PC-3 (cell line): Measurements from ENCODE around the gene PEX6. TPM values are rescaled to one million over a fixed set of nuclear protein-coding genes. Genes with fewer than 3 reads are reported as not detected.

Source experiments
- ATAC-seq: fragments of 200-7000 bp; cut with Tn5 transposase; 2 replicates; pipeline ENCODE4 v1.9.1; 2020; ENCODE audit warnings: mild to moderate bottlenecking, moderate library complexity
- BruUV-seq: library from RNA; stranded (reverse); fragments of 400-500 nt; replicated peaks from 2 replicates; lab custom pipeline; 2021; lab: Mats Ljungman, UMichigan
- CTCF ChIA-PET: fragments of 300-600 bp; sonication (Branson Sonifier 250); formaldehyde crosslinking; loops from one replicate; lab custom pipeline; 2022; ENCODE audit warnings: antibody characterized with exemption; lab: Charles Lee
- POLR2A ChIA-PET: fragments of 300-600 bp; sonication (Branson Sonifier 250); formaldehyde crosslinking; loops from one replicate; lab custom pipeline; 2022; ENCODE audit warnings: antibody characterized with exemption; ENCODE audit not compliant: unreplicated experiment; lab: Charles Lee
- DNase-seq: peaks from one replicate; pipeline ENCODE4 v3.0.0-alpha.2; 2015
- H2AFZ ChIP-seq: fragments of 300-600 bp; sonication (generic); 2 replicates; pipeline ENCODE4 v1.6.0; 2016; ENCODE audit warnings: antibody characterized with exemption, low read length
- H3F3A ChIP-seq: fragments of 300-600 bp; sonication (generic); one replicate; pipeline ENCODE4 v1.6.0; 2017; ENCODE audit warnings: antibody characterized with exemption, low read length, control low read depth, mild to moderate bottlenecking; ENCODE audit not compliant: unreplicated experiment
- H3K27ac ChIP-seq: fragments of 300-600 bp; sonication (generic); 2 replicates; pipeline ENCODE4 v1.5.1; 2016; ENCODE audit warnings: mild to moderate bottlenecking, low read length
- H3K27me3 ChIP-seq: fragments of 300-600 bp; sonication (generic); 2 replicates; pipeline ENCODE4 v1.6.1; 2016; ENCODE audit warnings: low read length, mixed read lengths
- H3K36me3 ChIP-seq: fragments of 300-600 bp; sonication (generic); 2 replicates; pipeline ENCODE4 v1.6.1; 2016; ENCODE audit warnings: low read depth, mixed run types, low read length, mixed read lengths
- H3K4me1 ChIP-seq: fragments of 300-600 bp; sonication (generic); 2 replicates; pipeline ENCODE4 v1.5.1; 2016; ENCODE audit warnings: low read length; ENCODE audit not compliant: insufficient read depth
- H3K4me2 ChIP-seq: fragments of 300-600 bp; sonication (generic); 2 replicates; pipeline ENCODE4 v1.6.0; 2016; ENCODE audit warnings: low read length
- H3K4me3 ChIP-seq: fragments of 300-600 bp; sonication (generic); 2 replicates; pipeline ENCODE4 v1.5.1; 2016; ENCODE audit warnings: mild to moderate bottlenecking, low read length, mixed read lengths
- H3K79me2 ChIP-seq: fragments of 300-600 bp; sonication (generic); 2 replicates; pipeline ENCODE4 v1.6.1; 2017; ENCODE audit warnings: low read length, mixed read lengths
- H3K9ac ChIP-seq: fragments of 300-600 bp; sonication (generic); 2 replicates; pipeline ENCODE4 v1.6.0; 2016; ENCODE audit warnings: mild to moderate bottlenecking, low read length
- H3K9me2 ChIP-seq: fragments of 300-600 bp; sonication (generic); replicated peaks from 2 replicates; pipeline ENCODE4 v1.6.1; 2016; ENCODE audit warnings: mixed run types, low read length, mixed read lengths
- H3K9me3 ChIP-seq: fragments of 300-600 bp; sonication (generic); 2 replicates; pipeline ENCODE4 v1.6.1; 2016; ENCODE audit warnings: low read length, mixed read lengths
- H4K20me1 ChIP-seq: fragments of 300-600 bp; sonication (generic); 2 replicates; pipeline ENCODE4 v1.6.1; 2016; ENCODE audit warnings: low read length, mixed read lengths
- CTCF ChIP-seq: fragments of 300-600 bp; sonication (generic); conservative IDR thresholded peaks from 2 replicates; pipeline ENCODE4 v1.5.1; 2017; ENCODE audit warnings: antibody characterized with exemption, low read depth, mild to moderate bottlenecking, low read length
- EZH2 ChIP-seq: fragments of 300-600 bp; sonication (generic); IDR thresholded peaks from one replicate; pipeline ENCODE4 v1.6.1; 2017; ENCODE audit warnings: antibody characterized with exemption, mild to moderate bottlenecking, low read length; ENCODE audit not compliant: unreplicated experiment
- EZH2phosphoT487 ChIP-seq: fragments of 300-600 bp; sonication (generic); IDR thresholded peaks from 2 replicates; pipeline ENCODE4 v1.6.1; 2018; ENCODE audit warnings: mild to moderate bottlenecking, antibody characterized with exemption, low read length, borderline replicate concordance
- intact Hi-C: fragments of 100-400 bp; cut with micrococcal nuclease; formaldehyde crosslinking; loops from 2 replicates; pipeline ENCODE4 v1.9.0; 2023
- total RNA-seq: library from RNA; depleted of rRNA; stranded (reverse); fragments of >200 nt; gene quantifications from 2 replicates; pipeline ENCODE4 v1.2.3, GENCODE V29; 2014

Gene PEX6
- total RNA-seq, 1 experiment from 2014 or later, result 35.9 TPM

- no peak overlapping the region for H3K4me2 ChIP-seq
- POLR2A ChIA-PET, result no interaction called here
- intact Hi-C loops, result no loop called here
- H3K27ac ChIP-seq, result no peak overlapping the region
- CTCF ChIA-PET, result no interaction called here
- no TSS peak for BruUV-seq
- ATAC-seq (no peak), DNase-seq (no peak)
- peaks cover 21% of the 10 kb centered on the region; the same call in 1 of the 2 replicates for H3K36me3 ChIP-seq
- H2AFZ ChIP-seq, result no peak overlapping the region
- no peak for TF ChIP-seq EZH2
- TF ChIP-seq EZH2phosphoT487, result no peak
- no peak for TF ChIP-seq CTCF
- no peaks in the 10 kb centered on the region for H3K9me3 ChIP-seq
- no peak overlapping the region for H3K4me3 ChIP-seq
- peaks cover 12% of the 10 kb centered on the region; the same call in 1 of the 2 replicates for H3K4me1 ChIP-seq
- H3K27me3 ChIP-seq, result no peaks in the 10 kb centered on the region
- H4K20me1 ChIP-seq, result no peaks in the 10 kb centered on the region
- peaks cover 44% of the 10 kb centered on the region for H3K79me2 ChIP-seq
- H3K9me2 ChIP-seq, result no peaks in the 10 kb centered on the region
- no peak overlapping the region for H3K9ac ChIP-seq
- H3F3A ChIP-seq, result no peaks in the 10 kb centered on the region
These were observed 45.8 kb downstream of the PEX6 start for GRCh38 chr6:42933205-42933604.

- no TSS peak for BruUV-seq
- peaks cover 44% of the 10 kb centered on the region for H3K79me2 ChIP-seq
These were observed 46.6 kb downstream of the PEX6 start for GRCh38 chr6:42932412-42932811.

More at GRCh38 chr6:42932412-42932811, 46.6 kb downstream of the PEX6 start:
- H3K27me3 ChIP-seq, result no peaks in the 10 kb centered on the region
- no peak overlapping the region for H3K9ac ChIP-seq
- no peaks in the 10 kb centered on the region for H3F3A ChIP-seq
- H3K36me3 ChIP-seq, result peaks cover 21% of the 10 kb centered on the region; the same call in 1 of the 2 replicates
- no peaks in the 10 kb centered on the region for H3K9me2 ChIP-seq
- peaks cover 12% of the 10 kb centered on the region; the same call in 1 of the 2 replicates for H3K4me1 ChIP-seq
- H3K4me3 ChIP-seq, result no peak overlapping the region
- H3K4me2 ChIP-seq, result no peak overlapping the region
- ChIA-PET POLR2A (no interaction called here), CTCF (no interaction called here)
- no peak overlapping the region for H3K27ac ChIP-seq
- DNase-seq (no peak), ATAC-seq (no peak)
- intact Hi-C loops, result no loop called here
- TF ChIP-seq EZH2phosphoT487, result no peak
- no peak for TF ChIP-seq CTCF
- no peak for TF ChIP-seq EZH2
- H4K20me1 ChIP-seq, result no peaks in the 10 kb centered on the region
- no peaks in the 10 kb centered on the region for H3K9me3 ChIP-seq
- H2AFZ ChIP-seq, result no peak overlapping the region
